ENCODE measurements around the gene TSPAN31. TPM values are rescaled to one million over a fixed set of nuclear protein-coding genes. Genes with fewer than 3 reads are reported as not detected.

The TSPAN31 gene
- total and polyA plus RNA-seq, 2 of the 8 experiments (the other 6 are each of a cell fraction or from before 2014, with no cell fraction given) = 15.8 to 31.4 TPM

DNA sequence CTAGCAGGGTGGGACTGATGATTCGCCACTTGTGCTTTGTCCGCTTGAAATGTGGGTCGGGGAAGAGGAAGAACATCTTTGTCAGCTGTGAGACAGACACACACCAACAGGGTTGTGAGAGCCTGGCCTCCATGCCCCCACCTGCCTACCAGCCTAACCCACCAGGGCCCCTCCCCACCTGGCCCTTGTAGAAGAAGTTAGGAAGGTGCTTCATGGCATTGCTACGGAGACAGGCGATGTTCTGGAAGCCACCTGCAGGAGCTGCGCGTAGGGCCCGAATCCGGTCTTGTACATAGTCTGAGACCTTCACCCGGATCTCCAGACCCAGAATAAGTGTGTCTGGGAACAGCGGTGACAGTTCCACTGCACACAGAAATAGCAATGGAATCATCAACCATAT, 24.8 kb downstream of the TSPAN31 start:
- no peak overlapping the region for H2BK15ac ChIP-seq (ENCODE audit: low read length)
- no peak overlapping the region for H3K27ac ChIP-seq (ENCODE audit: low read depth, low read length)
- H3K9me3 ChIP-seq (ENCODE audit: insufficient read depth in 2 of 2, low read depth in 1 of 2, low read length in 1 of 2) = no peaks in the 10 kb centered on the region
- no peaks in the 10 kb centered on the region; the same call in 1 of the 2 replicates for H3K79me1 ChIP-seq (ENCODE audit: low read depth, low read length)
- no peak overlapping the region for H4K8ac ChIP-seq (ENCODE audit: extremely low read depth, insufficient read depth, low read length)
- H3K14ac ChIP-seq (ENCODE audit: insufficient read length) = no peak overlapping the region
- ChIA-PET CTCF (ENCODE audit: partially characterized antibody) (interaction anchor here (1.0 to 1.6 kb wide), 2 partner anchors 10 to 12 kb away, joined by 3 read pairs; no protein-coding TSS in a partner anchor), POLR2A (ENCODE audit: partially characterized antibody) (interaction anchor here (1.1 to 4.4 kb wide), 2 partner anchors 13 to 30 kb away, joined by 3 to 19 read pairs; partner anchors contain the start of gene TSFM)
- no peak for FAIRE-seq
- no peak overlapping the region for H3K56ac ChIP-seq (replicated peaks; ENCODE audit: insufficient read length, low read depth, low read length)
- no peak overlapping the region for H2BK120ac ChIP-seq (replicated peaks; ENCODE audit: low read depth, low read length)
- DNase-seq (ENCODE audit: low read depth in 1 of 2, low spot score in 2 of 2) = no peak
- H2BK5ac ChIP-seq (ENCODE audit: low read depth, low read length) = no peak overlapping the region
- peaks cover 11 to 17% (median 14%) of the 10 kb centered on the region in 4 experiments; a peak in 7 of 8 replicates for H3K36me3 ChIP-seq (ENCODE audit: control insufficient read depth in 2 of 4, insufficient read depth in 4 of 4, low read length in 3 of 4)
- no peak overlapping the region for H2AK5ac ChIP-seq (ENCODE audit: low read depth, low read length)
- H3K23me2 ChIP-seq (ENCODE audit: low read depth, low read length) = peaks cover 33% of the 10 kb centered on the region
- H2BK12ac ChIP-seq (ENCODE audit: low read depth, low read length) = no peak overlapping the region
- H4K5ac ChIP-seq (ENCODE audit: insufficient read length, low read depth, low read length) = no peak overlapping the region
- H3K4me3 ChIP-seq (ENCODE audit: extremely low read depth in 1 of 4, insufficient read depth in 2 of 4, low read depth in 3 of 4, low read length in 4 of 4) = no peak overlapping the region
- no peak overlapping the region for H4K91ac ChIP-seq (replicated peaks; ENCODE audit: insufficient read length, low read length)
- 0 out of 4 replicates have a peak, but pooled peaks cover 0 to 7% of the 10 kb centered on the region in 2 experiments for H3K79me2 ChIP-seq (ENCODE audit: control insufficient read depth in 1 of 2, insufficient read depth in 2 of 2, low read length in 2 of 2)
- no peak overlapping the region for H2AFZ ChIP-seq (ENCODE audit: low read length)
- 88% methylated on average over 11 of the region's 11 CpGs; no CpG with 5 or more reads in 1 of the 2 experiments for WGBS, 2 experiments (ENCODE audit: extremely low coverage in 1 of 2, insufficient coverage in 1 of 2, insufficient read length in 1 of 2, insufficient replicate concordance in 2 of 2, low coverage in 1 of 2, low lambda C conversion rate in 2 of 2, missing lambda C conversion rate in 1 of 2)
- H4K20me1 ChIP-seq (replicated peaks in 1 of 2; ENCODE audit: control insufficient read depth in 1 of 2, insufficient read depth in 2 of 2, low read length in 2 of 2) = peaks cover 0 to 4% of the 10 kb centered on the region in 2 experiments
- no peak overlapping the region for H3K18ac ChIP-seq (ENCODE audit: extremely low read depth, low read length)
- peaks cover 12 to 25% (median 17%) of the 10 kb centered on the region in 4 experiments for H3K4me1 ChIP-seq (replicated peaks in 1 of 4; ENCODE audit: control insufficient read depth in 3 of 4, insufficient read depth in 4 of 4, low read length in 3 of 4)
- H3K4me2 ChIP-seq (ENCODE audit: insufficient read depth in 1 of 2, low read depth in 2 of 2, low read length in 2 of 2) = no peak overlapping the region
- peaks cover 17 to 29% (median 25%) of the 10 kb centered on the region in 4 experiments for H3K27me3 ChIP-seq (replicated peaks in 1 of 4; ENCODE audit: control insufficient read depth in 3 of 4, extremely low read depth in 1 of 4, insufficient read depth in 3 of 4, low read length in 3 of 4)
- no peak overlapping the region for H3K9ac ChIP-seq (replicated peaks in 1 of 4; ENCODE audit: extremely low read depth in 1 of 4, low read depth in 3 of 4, low read length in 3 of 4)
- H3K23ac ChIP-seq (ENCODE audit: insufficient read length) = no peak overlapping the region
- H2BK20ac ChIP-seq (ENCODE audit: low read length) = no peak overlapping the region
- H3K4ac ChIP-seq (replicated peaks; ENCODE audit: insufficient read length, low read depth, low read length) = no peak overlapping the region
- TF ChIP-seq BACH1 (IDR thresholded peaks at IDR 0.05; ENCODE audit: low read length) (no peak), POLR2AphosphoS5 (IDR thresholded peaks at IDR 0.05; ENCODE audit: low read depth, low read length) (no peak), CHD1 (IDR thresholded peaks at IDR 0.05; ENCODE audit: low read depth, low read length) (no peak), TEAD4 (IDR thresholded peaks at IDR 0.05; ENCODE audit: low read depth, low read length) (no peak), RNF2 (IDR thresholded peaks at IDR 0.05; ENCODE audit: borderline replicate concordance, low read depth, low read length, missing control alignments, poor library complexity, severe bottlenecking) (no peak), SIRT6 (IDR thresholded peaks at IDR 0.05; ENCODE audit: low read length) (no peak), KDM1A (IDR thresholded peaks at IDR 0.05; ENCODE audit: borderline replicate concordance, low read length) (no peak), ZNF274 (IDR thresholded peaks at IDR 0.05; ENCODE audit: borderline replicate concordance, extremely low read depth, low read length) (no peak), CBX5 (IDR thresholded peaks at IDR 0.05; ENCODE audit: low read depth, low read length) (no peak), MAFK (IDR thresholded peaks at IDR 0.05; ENCODE audit: low read depth, low read length) (no peak), RAD21 (IDR thresholded peaks at IDR 0.05 in 1 of 2, conservative IDR thresholded peaks at IDR 0.05 in 1 of 2; ENCODE audit: low read depth in 2 of 2, low read length in 2 of 2) (no peak)
- TF ChIP-seq, protein P1, sequence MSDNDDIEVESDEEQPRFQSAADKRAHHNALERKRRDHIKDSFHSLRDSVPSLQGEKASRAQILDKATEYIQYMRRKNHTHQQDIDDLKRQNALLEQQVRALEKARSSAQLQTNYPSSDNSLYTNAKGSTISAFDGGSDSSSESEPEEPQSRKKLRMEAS (IDR thresholded peaks at IDR 0.05) = no peak

Data from H1 (cell line).